OCI-LY3 (cell line): ENCODE measurements around the gene UBE2L6.

ENCODE experiments used
- CTCF ChIP-seq: fragments of 200-600, 300-600 bp; sonication (generic); IDR thresholded peaks from 2 replicates; pipeline ENCODE4 v1.5.1; 2014; ENCODE audit warnings: antibody characterized with exemption, low read length, low read depth
- EZH2phosphoT487 ChIP-seq: fragments of 200-600 bp; shearing (Covaris generic); IDR thresholded peaks from 2 replicates; pipeline ENCODE4 v1.6.1; 2018; ENCODE audit warnings: antibody characterized with exemption, mixed run types, low read depth

GRCh38 chr11:57502376-57502775 lies 65.1 kb downstream of the UBE2L6 start:
- TF ChIP-seq CTCF (no peak), EZH2phosphoT487 (no peak)
